WTC11 (cell line): ENCODE results near the gene HACD1. TPM values are rescaled to one million over a fixed set of nuclear protein-coding genes. Genes with fewer than 3 reads are reported as not detected.
"Not testable (repeated sequence)": the region's sequence is repeated elsewhere in the genome, so short reads cannot be mapped to it uniquely, and the experiment has no call there.

Experiments
- ATAC-seq: fragments of 200-7000 bp; cut with Tn5 transposase; 2 replicates; pipeline ENCODE4 v1.10.0; 2021; ENCODE audit warnings: mild to moderate bottlenecking, moderate library complexity
- CTCF ChIA-PET: fragments of 300-600 bp; sonication (Branson Sonifier 250); formaldehyde crosslinking; loops from one replicate; lab custom pipeline; 2021; ENCODE audit warnings: antibody characterized with exemption; lab: Charles Lee
- POLR2A ChIA-PET: fragments of 350-600 bp; sonication (Branson Sonifier 250); formaldehyde crosslinking; loops from one replicate; lab custom pipeline; 2021; ENCODE audit warnings: antibody characterized with exemption; lab: Charles Lee
- DNase-seq: peaks from one replicate; pipeline ENCODE4 v3.0.0; 2021; ENCODE audit warnings: low spot score
- H3K27ac Mint-ChIP-seq: 2 replicates; pipeline ENCODE4 v1.8.0; 2021; ENCODE audit warnings: mixed read lengths
- H3K27me3 Mint-ChIP-seq: 2 replicates; pipeline ENCODE4 v1.8.0; 2021; ENCODE audit warnings: low read depth, mild to moderate bottlenecking, moderate library complexity, mixed read lengths
- H3K36me3 Mint-ChIP-seq: 2 replicates; pipeline ENCODE4 v1.8.0; 2021; ENCODE audit warnings: mixed read lengths
- H3K4me1 Mint-ChIP-seq: 2 replicates; pipeline ENCODE4 v1.8.0; 2022; ENCODE audit warnings: mixed read lengths
- H3K4me3 Mint-ChIP-seq: 2 replicates; pipeline ENCODE4 v1.8.0; 2021; ENCODE audit warnings: mild to moderate bottlenecking, moderate library complexity, mixed read lengths
- H3K9me3 Mint-ChIP-seq: 2 replicates; pipeline ENCODE4 v1.8.0; 2021; ENCODE audit warnings: mixed read lengths
- ATF1 ChIP-seq: sonication (generic); formaldehyde crosslinking; IDR thresholded peaks from 2 replicates; pipeline ENCODE4 v1.8.1; 2023; ENCODE audit warnings: mild to moderate bottlenecking, moderate library complexity, missing genetic modification reagents
- ATF3 ChIP-seq: sonication (generic); formaldehyde crosslinking; conservative IDR thresholded peaks from 2 replicates; pipeline ENCODE4 v1.8.1; 2022; ENCODE audit warnings: mild to moderate bottlenecking, missing genetic modification reagents
- CTCF ChIP-seq: fragments of 200-600 bp; IDR thresholded peaks from 2 replicates; pipeline ENCODE4 v1.8.0; 2022; ENCODE audit warnings: antibody characterized with exemption
- E2F4 ChIP-seq: sonication (generic); formaldehyde crosslinking; IDR thresholded peaks from 2 replicates; pipeline ENCODE4 v1.8.1; 2022; ENCODE audit warnings: low read depth, mild to moderate bottlenecking, moderate library complexity, missing genetic modification reagents, borderline replicate concordance
- HMGXB4 ChIP-seq: sonication (generic); formaldehyde crosslinking; IDR thresholded peaks from 2 replicates; pipeline ENCODE4 v1.8.1; 2023; ENCODE audit warnings: mild to moderate bottlenecking, moderate library complexity, missing genetic modification reagents
- IRF1 ChIP-seq: sonication (generic); formaldehyde crosslinking; IDR thresholded peaks from 2 replicates; pipeline ENCODE4 v1.8.0; 2023; ENCODE audit warnings: missing genetic modification reagents
- JAZF1 ChIP-seq: fragments of 250-450 bp; sonication (Bioruptor Pico); IDR thresholded peaks from 2 replicates; pipeline ENCODE4 v1.9.0; 2021; ENCODE audit warnings: moderate library complexity, mild to moderate bottlenecking, inconsistent platforms
- MXD4 ChIP-seq: fragments of 250-450 bp; sonication (Bioruptor Pico); IDR thresholded peaks from 2 replicates; pipeline ENCODE4 v1.8.0; 2021; ENCODE audit warnings: mild to moderate bottlenecking, moderate library complexity, borderline replicate concordance
- NFYB ChIP-seq: sonication (generic); formaldehyde crosslinking; conservative IDR thresholded peaks from 2 replicates; pipeline ENCODE4 v1.8.0; 2022; ENCODE audit warnings: low read depth, missing genetic modification reagents
- PRRX2 ChIP-seq: fragments of 250-450 bp; sonication (Bioruptor Pico); IDR thresholded peaks from 2 replicates; pipeline ENCODE4 v1.8.0; 2021; ENCODE audit warnings: mild to moderate bottlenecking
- SMAD4 ChIP-seq: sonication (generic); formaldehyde crosslinking; IDR thresholded peaks from 2 replicates; pipeline ENCODE4 v1.8.0; 2022; ENCODE audit warnings: mild to moderate bottlenecking, missing genetic modification reagents
- ZBTB43 ChIP-seq: sonication (generic); formaldehyde crosslinking; IDR thresholded peaks from 2 replicates; pipeline ENCODE4 v1.8.1; 2023; ENCODE audit warnings: mild to moderate bottlenecking, missing genetic modification reagents
- ZNF121 ChIP-seq: sonication (generic); formaldehyde crosslinking; IDR thresholded peaks from 2 replicates; pipeline ENCODE4 v1.8.0; 2023; ENCODE audit warnings: missing genetic modification reagents
- ZNF138 ChIP-seq: sonication (generic); formaldehyde crosslinking; conservative IDR thresholded peaks from 2 replicates; pipeline ENCODE4 v1.8.1; 2022; ENCODE audit warnings: mild to moderate bottlenecking, moderate library complexity, missing genetic modification reagents
- ZNF263 ChIP-seq: sonication (generic); formaldehyde crosslinking; IDR thresholded peaks from 2 replicates; pipeline ENCODE4 v1.8.1; 2022; ENCODE audit warnings: low read depth, mild to moderate bottlenecking, moderate library complexity, missing genetic modification reagents
- ZNF416 ChIP-seq: fragments of 250-450 bp; sonication (Bioruptor Pico); IDR thresholded peaks from 2 replicates; pipeline ENCODE4 v1.9.0; 2021; ENCODE audit warnings: mild to moderate bottlenecking, inconsistent platforms
- ZNF423 ChIP-seq: fragments of 250-450 bp; sonication (Bioruptor Pico); IDR thresholded peaks from 2 replicates; pipeline ENCODE4 v2.1.2; 2022; ENCODE audit warnings: mild to moderate bottlenecking, moderate library complexity
- ZNF671 ChIP-seq: fragments of 250-450 bp; sonication (Bioruptor Pico); IDR thresholded peaks from 2 replicates; pipeline ENCODE4 v1.8.0; 2021; ENCODE audit warnings: mild to moderate bottlenecking
- total RNA-seq: library from RNA; stranded (reverse); gene quantifications from 3 replicates; pipeline ENCODE4 v1.2.3, GENCODE V29; 2021

The HACD1 gene
- total RNA-seq, 1 experiment from 2014 or later = 18.6 TPM

GRCh38 chr10:17589316-17589715 is 27.9 kb downstream of the HACD1 start:
- peaks cover 15% of the 10 kb centered on the region for H3K4me1 Mint-ChIP-seq
- POLR2A ChIA-PET, H3K36me3 Mint-ChIP-seq, DNase-seq, CTCF ChIA-PET, H3K27me3 Mint-ChIP-seq, H3K4me3 Mint-ChIP-seq, ATAC-seq, H3K27ac Mint-ChIP-seq: not testable (repeated sequence)
- 0 out of 2 replicates have a peak, but pooled peaks have one; percentile 20 for TF ChIP-seq ZNF121 (CRISPR knock-in tag)
- TF ChIP-seq, all 79 proteins: peak for 1; not testable (repeated sequence) for 78
- H3K9me3 Mint-ChIP-seq = not testable (repeated sequence)

- no peak for ATAC-seq
- CTCF ChIA-PET = no interaction called here
- TF ChIP-seq MXD4 (CRISPR knock-in tag) (no peak), HMGXB4 (CRISPR knock-in tag) (no peak), ATF3 (CRISPR knock-in tag) (no peak), ZNF671 (no peak), E2F4 (CRISPR knock-in tag) (no peak), PRRX2 (no peak), ZNF416 (CRISPR knock-in tag) (no peak)
- Mint-ChIP-seq H3K4me1 (peaks cover 15% of the 10 kb centered on the region), H3K9me3 (peaks cover 7% of the 10 kb centered on the region; the same call in 1 of the 2 replicates), H3K4me3 (no peak overlapping the region), H3K36me3 (peaks cover 4% of the 10 kb centered on the region), H3K27me3 (no peaks in the 10 kb centered on the region), H3K27ac (no peak overlapping the region)
- POLR2A ChIA-PET = no interaction called here
- no peak for DNase-seq
These were observed 28.8 kb downstream of the HACD1 start for GRCh38 chr10:17588420-17588819.

- CTCF ChIA-PET = interaction anchor here (0.6 to 0.9 kb wide), 3 partner anchors 181 to 646 kb away, joined by 3 read pairs; no protein-coding TSS in a partner anchor
- H3K9me3 Mint-ChIP-seq, POLR2A ChIA-PET, DNase-seq, ATAC-seq, H3K36me3 Mint-ChIP-seq, H3K4me3 Mint-ChIP-seq, H3K27me3 Mint-ChIP-seq: not testable (repeated sequence)
- Mint-ChIP-seq H3K4me1 (peaks cover 15% of the 10 kb centered on the region), H3K27ac (peak overlapping the region; percentile 54; the same call in 1 of the 2 replicates)
These were observed 29.9 kb downstream of the HACD1 start for GRCh38 chr10:17587321-17587720.

- Mint-ChIP-seq H3K27me3 (no peaks in the 10 kb centered on the region), H3K27ac (no peak overlapping the region), H3K4me3 (no peak overlapping the region), H3K4me1 (peaks cover 15% of the 10 kb centered on the region), H3K36me3 (peaks cover 4% of the 10 kb centered on the region), H3K9me3 (peaks cover 7% of the 10 kb centered on the region; the same call in 1 of the 2 replicates)
- TF ChIP-seq ZBTB43 (no peak), E2F4 (CRISPR knock-in tag) (no peak)
- DNase-seq (no peak), ATAC-seq (peak; percentile 44)
- CTCF ChIA-PET = interaction anchor here (0.6 to 0.9 kb wide), 2 partner anchors 338 to 646 kb away, joined by 3 read pairs; no protein-coding TSS in a partner anchor
- POLR2A ChIA-PET = no interaction called here
These were observed 30.3 kb downstream of the HACD1 start for GRCh38 chr10:17586821-17587234.

GRCh38 chr10:17585016-17585415 is 32.2 kb downstream of the HACD1 start:
- CTCF ChIA-PET = interaction anchor here (0.5 kb wide), 1 partner anchor 263 kb away, joined by 4 read pairs; no protein-coding TSS in a partner anchor
- Mint-ChIP-seq H3K4me1 (peaks cover 13% of the 10 kb centered on the region), H3K9me3 (peaks cover 7% of the 10 kb centered on the region; the same call in 1 of the 2 replicates), H3K36me3 (peaks cover 1% of the 10 kb centered on the region), H3K4me3 (no peak overlapping the region), H3K27ac (no peak overlapping the region), H3K27me3 (no peaks in the 10 kb centered on the region)
- ATAC-seq (no peak), DNase-seq (no peak)
- POLR2A ChIA-PET = no interaction called here
- TF ChIP-seq NFYB (CRISPR knock-in tag) = no peak
- no peak for TF ChIP-seq ZNF263
- no peak for TF ChIP-seq ZNF138
- TF ChIP-seq ATF1 (CRISPR knock-in tag) = no peak
- no peak for TF ChIP-seq IRF1
- no peak for TF ChIP-seq SMAD4 (CRISPR knock-in tag)
- TF ChIP-seq CTCF = no peak
- TF ChIP-seq ZNF416 (CRISPR knock-in tag) = no peak
- TF ChIP-seq JAZF1 = no peak
- no peak for TF ChIP-seq ZNF423 (CRISPR knock-in tag)
